ENCODE data around the gene ATG10. TPM values are rescaled to one million over a fixed set of nuclear protein-coding genes. Genes with fewer than 3 reads are reported as not detected.
"Not testable (repeated sequence)": the region's sequence is repeated elsewhere in the genome, so short reads cannot be mapped to it uniquely, and the experiment has no call there.

Gene ATG10
- total RNA-seq, 2 donors from 2014 or later, result 3.2 to 16.7 TPM

DNA sequence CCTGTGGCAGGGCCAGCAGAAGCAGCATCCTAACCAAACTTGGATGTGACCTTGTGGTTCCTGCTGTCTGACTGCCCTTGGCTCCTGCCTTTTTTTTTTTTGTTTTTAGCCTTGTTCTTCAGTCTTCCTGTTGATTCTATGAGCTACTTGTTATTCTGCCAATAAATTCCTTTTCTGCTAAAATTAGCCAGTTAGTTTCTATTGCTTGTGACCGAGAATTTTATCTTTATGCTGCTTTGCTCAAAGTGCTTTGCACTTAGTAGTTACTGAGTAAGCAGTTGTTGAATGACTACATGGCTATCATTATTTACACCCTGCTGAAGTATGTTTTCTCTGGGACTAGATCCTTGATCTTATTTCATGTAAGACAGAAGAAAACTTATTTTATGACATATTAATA lies 20.8 kb upstream of the ATG10 start:
- Histone ChIP-seq H3K27me3 (replicated peaks; ENCODE audit: insufficient read depth) (no peaks in the 10 kb centered on the region), H3K27ac (no peak overlapping the region), H3K36me3 (no peaks in the 10 kb centered on the region), H3K4me1 (replicated peaks) (no peaks in the 10 kb centered on the region), H3K4me3 (no peak overlapping the region), H3K9me3 (no peaks in the 10 kb centered on the region)
- TF ChIP-seq POLR2A (IDR thresholded peaks at IDR 0.05) (no peak), POLR2AphosphoS5 (IDR thresholded peaks at IDR 0.05) (no peak)
- TF ChIP-seq, protein P1, sequence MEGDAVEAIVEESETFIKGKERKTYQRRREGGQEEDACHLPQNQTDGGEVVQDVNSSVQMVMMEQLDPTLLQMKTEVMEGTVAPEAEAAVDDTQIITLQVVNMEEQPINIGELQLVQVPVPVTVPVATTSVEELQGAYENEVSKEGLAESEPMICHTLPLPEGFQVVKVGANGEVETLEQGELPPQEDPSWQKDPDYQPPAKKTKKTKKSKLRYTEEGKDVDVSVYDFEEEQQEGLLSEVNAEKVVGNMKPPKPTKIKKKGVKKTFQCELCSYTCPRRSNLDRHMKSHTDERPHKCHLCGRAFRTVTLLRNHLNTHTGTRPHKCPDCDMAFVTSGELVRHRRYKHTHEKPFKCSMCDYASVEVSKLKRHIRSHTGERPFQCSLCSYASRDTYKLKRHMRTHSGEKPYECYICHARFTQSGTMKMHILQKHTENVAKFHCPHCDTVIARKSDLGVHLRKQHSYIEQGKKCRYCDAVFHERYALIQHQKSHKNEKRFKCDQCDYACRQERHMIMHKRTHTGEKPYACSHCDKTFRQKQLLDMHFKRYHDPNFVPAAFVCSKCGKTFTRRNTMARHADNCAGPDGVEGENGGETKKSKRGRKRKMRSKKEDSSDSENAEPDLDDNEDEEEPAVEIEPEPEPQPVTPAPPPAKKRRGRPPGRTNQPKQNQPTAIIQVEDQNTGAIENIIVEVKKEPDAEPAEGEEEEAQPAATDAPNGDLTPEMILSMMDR (IDR thresholded peaks at IDR 0.05), result no peak
- WGBS, result 14% methylated on average over 1 of the region's 1 CpG
- intact Hi-C loops (cut with DNase I), result no loop called here
- DNase-seq (ENCODE audit: low spot score), result no peak

DNA sequence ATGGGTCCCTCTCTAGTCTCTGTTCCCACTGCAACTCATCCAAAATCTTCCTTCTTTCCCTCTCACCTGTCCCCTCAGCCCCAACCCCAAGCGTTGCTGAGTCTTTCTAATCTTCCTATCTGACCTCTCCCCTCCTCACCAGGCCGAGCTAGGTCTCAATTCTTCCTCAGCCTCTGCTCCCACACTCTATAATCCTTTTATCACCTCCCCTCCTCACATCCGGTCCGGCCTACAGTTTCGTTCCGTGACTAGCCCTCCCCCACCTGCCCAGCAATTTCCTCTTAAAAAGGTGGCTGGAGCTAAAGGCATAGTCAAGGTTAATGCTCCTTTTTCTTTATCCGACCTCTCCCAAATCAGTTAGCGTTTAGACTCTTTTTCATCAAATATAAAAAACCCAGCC lies 17.0 kb upstream of the ATG10 start:
- WGBS, result 76% methylated on average over 8 of the region's 8 CpGs
- H3K4me1 ChIP-seq (replicated peaks); H3K9me3 ChIP-seq; H3K4me3 ChIP-seq; H3K27ac ChIP-seq; intact Hi-C loops (cut with DNase I); H3K36me3 ChIP-seq; DNase-seq (ENCODE audit: low spot score); H3K27me3 ChIP-seq (replicated peaks; ENCODE audit: insufficient read depth): not testable (repeated sequence)

DNA sequence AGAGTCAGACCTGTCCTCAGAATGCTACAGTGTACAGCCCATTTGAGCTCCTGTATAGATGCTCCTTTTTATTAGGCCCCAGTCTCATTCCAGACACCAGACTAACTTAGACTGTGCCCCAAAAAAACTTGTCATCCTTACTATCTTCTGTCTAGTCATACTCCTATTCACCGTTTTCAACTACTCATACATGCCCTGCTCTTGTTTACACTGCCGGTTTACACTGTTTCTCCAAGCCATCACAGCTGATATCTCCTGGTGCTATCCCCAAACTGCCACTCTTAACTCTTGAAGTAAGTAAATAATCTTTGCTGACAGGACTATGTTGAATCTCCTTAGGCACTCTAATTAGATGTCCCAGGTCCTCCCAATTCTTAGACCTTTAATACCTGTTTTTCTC lies 13.7 kb upstream of the ATG10 start:
- intact Hi-C loops (cut with DNase I); H3K9me3 ChIP-seq; H3K4me1 ChIP-seq (replicated peaks); DNase-seq (ENCODE audit: low spot score); H3K36me3 ChIP-seq; H3K4me3 ChIP-seq; H3K27me3 ChIP-seq (replicated peaks; ENCODE audit: insufficient read depth); H3K27ac ChIP-seq: not testable (repeated sequence)
- WGBS, result 64% methylated on average over 2 of the region's 2 CpGs

DNA sequence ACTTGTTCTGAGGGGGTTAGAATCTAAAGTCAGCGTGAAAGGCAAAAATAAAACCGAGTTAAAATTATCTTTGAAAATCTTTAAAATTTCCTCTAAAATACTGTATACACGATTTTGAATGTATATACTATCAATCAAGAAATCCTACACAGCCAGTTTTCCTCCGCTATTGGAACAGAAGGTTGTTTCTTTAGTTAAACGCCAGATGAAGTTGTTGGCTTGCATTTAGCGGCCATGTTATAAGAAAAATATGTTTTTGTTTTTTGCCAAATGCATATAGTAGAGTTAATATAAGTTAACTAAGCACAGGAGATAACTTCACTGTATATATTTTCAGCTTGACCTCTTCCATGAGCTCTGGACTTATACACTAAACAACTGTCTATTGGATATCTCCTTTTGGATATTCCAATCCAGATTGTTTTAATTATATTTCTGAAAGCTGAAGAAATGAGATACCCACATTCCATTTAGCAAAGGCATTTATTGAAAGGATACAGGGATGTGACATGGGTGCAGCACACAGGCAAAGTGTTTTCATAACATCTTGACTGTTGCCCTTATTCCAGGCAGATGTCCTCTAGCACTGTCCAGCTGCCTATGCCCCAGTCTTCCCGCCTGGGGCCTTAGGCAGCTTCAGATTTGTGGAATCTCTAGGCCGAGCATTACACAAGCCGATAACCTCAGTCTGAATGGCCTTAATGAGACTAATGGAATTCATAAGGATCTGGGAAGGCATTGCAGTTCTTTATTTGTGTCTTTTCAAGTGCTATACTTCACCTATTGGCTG lies 10.0 kb upstream of the ATG10 start:
- 89% methylated on average over 9 of the region's 9 CpGs for WGBS
- TF ChIP-seq POLR2A (IDR thresholded peaks at IDR 0.05), result no peak
- TF ChIP-seq, protein P1 (IDR thresholded peaks at IDR 0.05), result no peak
- no peak for TF ChIP-seq POLR2AphosphoS5 (IDR thresholded peaks at IDR 0.05)
- no peaks in the 10 kb centered on the region for H3K36me3 ChIP-seq
- no peaks in the 10 kb centered on the region for H3K9me3 ChIP-seq
- H3K4me3 ChIP-seq, result no peak overlapping the region
- no peaks in the 10 kb centered on the region for H3K27me3 ChIP-seq (replicated peaks; ENCODE audit: insufficient read depth)
- no peak overlapping the region for H3K27ac ChIP-seq
- no peaks in the 10 kb centered on the region for H3K4me1 ChIP-seq (replicated peaks)
- intact Hi-C loops (cut with DNase I), result no loop called here
- no peak for DNase-seq (ENCODE audit: low spot score)

DNA sequence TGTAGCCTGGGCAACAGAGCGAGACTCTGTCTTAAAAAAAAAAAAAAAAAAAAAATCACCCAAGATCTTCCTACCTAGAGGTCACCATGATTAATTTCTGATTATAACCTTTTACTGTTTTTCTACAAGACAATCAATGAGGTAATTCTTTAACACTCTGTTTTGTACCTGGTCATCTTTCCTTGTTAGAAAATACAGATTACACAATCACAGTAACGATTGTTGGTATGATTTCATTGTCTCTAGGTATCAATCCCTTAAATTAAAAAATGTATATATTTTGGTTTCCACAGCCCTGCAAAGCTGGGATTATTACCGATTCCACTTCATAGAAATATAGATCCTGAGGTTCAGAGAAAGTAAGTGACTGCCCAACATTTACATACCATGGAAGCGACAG lies 8.3 kb upstream of the ATG10 start:
- TF ChIP-seq POLR2AphosphoS5 (IDR thresholded peaks at IDR 0.05) (no peak), POLR2A (IDR thresholded peaks at IDR 0.05) (no peak)
- TF ChIP-seq, protein P1 (IDR thresholded peaks at IDR 0.05), result no peak
- Histone ChIP-seq H3K4me1 (replicated peaks) (no peaks in the 10 kb centered on the region), H3K36me3 (no peaks in the 10 kb centered on the region), H3K4me3 (no peak overlapping the region), H3K27ac (no peak overlapping the region), H3K9me3 (no peaks in the 10 kb centered on the region), H3K27me3 (replicated peaks; ENCODE audit: insufficient read depth) (no peaks in the 10 kb centered on the region)
- intact Hi-C loops (cut with DNase I), result no loop called here
- DNase-seq (ENCODE audit: low spot score), result no peak
- 96% methylated on average over 4 of the region's 4 CpGs for WGBS

DNA sequence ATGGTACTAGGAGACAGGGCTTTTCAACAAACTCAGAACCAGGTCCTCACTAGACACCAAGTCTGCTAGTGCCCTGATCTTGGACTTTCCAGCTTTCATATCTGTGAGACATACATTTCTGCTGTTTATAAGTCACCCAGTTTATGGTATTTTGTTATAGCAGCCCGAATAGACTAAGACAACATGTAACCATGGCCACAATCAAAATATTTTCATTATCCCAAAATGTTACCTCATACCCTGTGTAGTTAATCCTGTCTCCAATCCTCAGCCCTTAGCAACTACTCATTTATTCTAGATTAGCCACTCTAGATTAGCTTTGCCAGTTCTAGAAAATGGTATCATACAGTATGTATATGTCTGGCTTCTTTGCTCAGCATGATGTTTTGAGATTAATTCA lies 6.3 kb upstream of the ATG10 start:
- DNase-seq (ENCODE audit: low spot score), result no peak
- H3K4me3 ChIP-seq, result no peak overlapping the region
- intact Hi-C loops (cut with DNase I), result no loop called here
- TF ChIP-seq, protein P1 (IDR thresholded peaks at IDR 0.05), result no peak
- TF ChIP-seq POLR2AphosphoS5 (IDR thresholded peaks at IDR 0.05) (no peak), POLR2A (IDR thresholded peaks at IDR 0.05) (no peak)
- 75% methylated on average over 1 of the region's 1 CpG for WGBS
- no peaks in the 10 kb centered on the region for H3K27me3 ChIP-seq (replicated peaks; ENCODE audit: insufficient read depth)
- H3K27ac ChIP-seq, result no peak overlapping the region
- H3K36me3 ChIP-seq, result no peaks in the 10 kb centered on the region
- H3K4me1 ChIP-seq (replicated peaks), result no peaks in the 10 kb centered on the region
- no peaks in the 10 kb centered on the region for H3K9me3 ChIP-seq

All from prostate gland (tissue), 2 donors.